T-cell (primary cell): ENCODE results near the gene DEXI. TPM values are rescaled to one million over a fixed set of nuclear protein-coding genes. Genes with fewer than 3 reads are reported as not detected.

Experiments used
- ATAC-seq, 4 experiments: fragments of 200-7000 bp in 3 of 4; fragments of 150-1000 bp in 1 of 4; cut with Tn5 transposase; replicated peaks in 1 of 4; 1 replicate in 3 of 4; 2 replicates in 1 of 4; pipeline ENCODE4 v1.10.0; 2021; ENCODE audit warnings: moderate library complexity in 3 of 4, mild to moderate bottlenecking in 2 of 4, moderate number of reproducible peaks in 1 of 4
- CTCF ChIA-PET, 2 donors: fragments of 300-600 bp; sonication (Branson Sonifier 250); formaldehyde crosslinking; loops; one replicate each; lab custom pipeline; 2022; ENCODE audit warnings: antibody characterized with exemption in 2 of 2; lab: Charles Lee
- POLR2A ChIA-PET, 2 donors: fragments of 300-600 bp; sonication (Branson Sonifier 250); formaldehyde crosslinking; loops; one replicate each; lab custom pipeline; 2022; ENCODE audit warnings: antibody characterized with exemption in 2 of 2; lab: Charles Lee
- DNase-seq, 35 experiments: peaks; one replicate each; pipeline versions ENCODE4 v3.0.0 to v3.0.0-alpha.2; 2013 to 2023
- H3K27ac ChIP-seq: one replicate; pipeline ENCODE4 v1.5.1; 2013; ENCODE audit warnings: low read length
- H3K27me3 ChIP-seq, 2 experiments: replicated peaks in 1 of 2; 1 replicate in 1 of 2; 2 replicates in 1 of 2; pipeline versions ENCODE4 v1.6.1 to v1.7.0; 2013; ENCODE audit warnings: low read length in 1 of 2, mixed read lengths in 1 of 2; ENCODE audit not compliant: control insufficient read depth in 2 of 2, insufficient read depth in 2 of 2; ENCODE audit errors: extremely low read depth in 1 of 2
- H3K36me3 ChIP-seq, 2 donors: 1 replicate in 1 of 2; 2 replicates in 1 of 2; pipeline versions ENCODE4 v1.6.1 to v1.7.0; 2013; ENCODE audit warnings: low read length in 1 of 2; ENCODE audit not compliant: control insufficient read depth in 2 of 2, insufficient read depth in 1 of 2; ENCODE audit errors: extremely low read depth in 1 of 2
- H3K4me1 ChIP-seq, 2 experiments: 1 replicate in 1 of 2; 2 replicates in 1 of 2; pipeline versions ENCODE4 v1.6.1 to v1.7.0; 2013; ENCODE audit warnings: low read length in 2 of 2, mixed read lengths in 1 of 2; ENCODE audit not compliant: insufficient read depth in 2 of 2, control insufficient read depth in 1 of 2; ENCODE audit errors: extremely low read depth in 1 of 2
- H3K4me3 ChIP-seq, 2 donors: 1 replicate in 1 of 2; 2 replicates in 1 of 2; pipeline versions ENCODE4 v1.5.1 to v1.7.0; 2013; ENCODE audit warnings: mild to moderate bottlenecking in 2 of 2, low read length in 1 of 2, moderate library complexity in 1 of 2; ENCODE audit not compliant: control insufficient read depth in 1 of 2; ENCODE audit errors: extremely low read depth in 1 of 2
- H3K9me3 ChIP-seq: 2 replicates; pipeline ENCODE4 v1.7.0; 2013
- H3K27ac Mint-ChIP-seq, 2 donors: one replicate each; pipeline ENCODE4 v1.8.0; 2020 to 2021; ENCODE audit warnings: mild to moderate bottlenecking in 2 of 2, mixed read lengths in 2 of 2
- H3K27me3 Mint-ChIP-seq, 2 donors: one replicate each; pipeline ENCODE4 v1.8.0; 2021 to 2022; ENCODE audit warnings: mixed read lengths in 2 of 2
- H3K36me3 Mint-ChIP-seq: one replicate; pipeline ENCODE4 v1.8.0; 2021; ENCODE audit warnings: mixed read lengths
- H3K4me1 Mint-ChIP-seq, 3 donors: one replicate each; pipeline ENCODE4 v1.8.0; 2020 to 2022; ENCODE audit warnings: mixed read lengths in 3 of 3, mild to moderate bottlenecking in 1 of 3
- H3K4me3 Mint-ChIP-seq, 3 donors: one replicate each; pipeline ENCODE4 v1.8.0; 2020 to 2022; ENCODE audit warnings: mild to moderate bottlenecking in 3 of 3, mixed read lengths in 3 of 3, moderate library complexity in 3 of 3
- H3K9me3 Mint-ChIP-seq, 3 donors: one replicate each; pipeline ENCODE4 v1.8.0; 2020 to 2022; ENCODE audit warnings: mixed read lengths in 3 of 3
- WGBS: methylation state at CpG from one replicate; pipeline ENCODE4 v1.1.5; 2013; ENCODE audit warnings: missing lambda C conversion rate; ENCODE audit not compliant: insufficient coverage; 5-methylcytosine and 5-hydroxymethylcytosine counted together
- total RNA-seq, 35 experiments: library from RNA in 6 of 35; stranded (reverse) in 6 of 35; fragments of 120-200 nt in 1 of 35; gene quantifications; one replicate each; pipeline versions ENCODE4 v1.2.1 to v1.2.4 and lab custom pipeline; 2013 to 2026

The DEXI gene
- total RNA-seq, 5 donors from 2014 or later (not counting 1 experiment from before 2014, with no cell fraction given): 12.2 to 39.8 (median 34.1) TPM

DNA sequence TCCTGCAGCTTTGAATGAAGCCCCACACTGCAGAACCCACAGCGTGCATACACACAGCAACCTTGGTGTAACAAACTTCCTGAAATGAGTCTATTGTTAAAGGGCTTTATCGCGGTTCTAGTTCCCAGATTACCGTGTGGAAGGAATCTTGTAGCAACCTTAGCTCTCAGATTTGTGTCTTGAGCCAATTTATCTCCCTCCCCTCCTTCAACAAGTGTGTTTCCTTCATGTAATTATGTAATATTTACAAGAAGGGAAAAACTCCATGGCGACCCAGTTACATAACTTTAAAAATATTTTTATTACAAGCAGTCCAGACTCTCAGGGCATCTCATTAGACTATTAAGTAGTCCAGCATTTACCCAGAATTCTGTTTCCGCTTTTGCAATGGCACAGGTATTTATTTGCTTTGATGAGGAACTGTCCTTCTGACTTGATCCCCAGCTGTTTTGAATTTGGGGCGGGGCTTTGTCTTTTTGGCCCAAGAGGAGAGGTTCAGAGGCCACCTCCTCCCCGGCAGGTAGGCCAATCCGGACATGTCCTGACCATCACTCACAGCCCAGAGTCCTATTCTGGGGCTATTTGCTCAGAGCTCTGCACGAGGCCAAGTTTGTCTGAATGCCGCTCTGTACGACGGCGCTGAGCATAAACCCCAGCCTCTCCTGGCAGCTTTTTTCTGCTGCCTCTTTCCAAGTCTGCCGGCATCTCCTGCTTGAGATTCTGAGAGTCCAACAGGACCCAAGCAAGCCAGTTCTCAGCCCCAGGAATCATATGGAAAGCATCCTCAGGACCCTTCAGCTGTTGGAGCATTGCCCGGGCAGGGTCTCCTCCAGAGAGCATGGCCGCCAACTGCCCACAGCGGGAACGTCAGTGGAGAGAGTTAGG, 37.7 kb upstream of the DEXI start:
- no peak overlapping the region for H3K4me3 Mint-ChIP-seq
- WGBS: 93% methylated on average over 7 of the region's 19 CpGs

GRCh38 chr16:10978871-10979446, 36.7 kb upstream of the DEXI start:
- no peaks in the 10 kb centered on the region for H3K9me3 ChIP-seq
- H3K36me3 Mint-ChIP-seq: peaks cover 21% of the 10 kb centered on the region
- ChIA-PET POLR2A (no interaction called here), CTCF (no interaction called here)
- no peak overlapping the region for H3K27ac Mint-ChIP-seq
- ATAC-seq (no peak), DNase-seq (no peak)
- no peaks in the 10 kb centered on the region for H3K27me3 ChIP-seq
- peaks cover 7 to 44% of the 10 kb centered on the region in 2 donors for H3K36me3 ChIP-seq
- no peaks in the 10 kb centered on the region for H3K27me3 Mint-ChIP-seq
- H3K4me3 ChIP-seq: no peak overlapping the region
- no peaks in the 10 kb centered on the region for H3K4me1 ChIP-seq
- 100% methylated on average over 4 of the region's 14 CpGs for WGBS
- no peak overlapping the region for H3K27ac ChIP-seq
- H3K9me3 Mint-ChIP-seq: no peaks in the 10 kb centered on the region
- no peak overlapping the region for H3K4me3 Mint-ChIP-seq
- H3K4me1 Mint-ChIP-seq: peaks cover 13 to 21% (median 13%) of the 10 kb centered on the region in 3 donors

More for the DNA sequence above, 37.7 kb upstream of the DEXI start:
- Histone ChIP-seq H3K9me3 (no peaks in the 10 kb centered on the region), H3K27me3 (no peaks in the 10 kb centered on the region), H3K4me1 (no peaks in the 10 kb centered on the region), H3K4me3 (no peak overlapping the region), H3K36me3 (peaks cover 9 to 36% of the 10 kb centered on the region in 2 donors), H3K27ac (no peak overlapping the region)
- DNase-seq: no peak
- peaks cover 22% of the 10 kb centered on the region for H3K36me3 Mint-ChIP-seq
- ATAC-seq: no peak
- POLR2A ChIA-PET: interaction anchor here in 1 of 2 donors (0.6 kb wide), 1 partner anchor 276 kb away, joined by 4 read pairs; the partner anchor contains the start of gene SOCS1
- CTCF ChIA-PET: no interaction called here
- no peaks in the 10 kb centered on the region for H3K9me3 Mint-ChIP-seq
- peaks cover 9 to 24% (median 13%) of the 10 kb centered on the region in 3 donors for H3K4me1 Mint-ChIP-seq
- H3K27ac Mint-ChIP-seq: no peak overlapping the region
- no peaks in the 10 kb centered on the region for H3K27me3 Mint-ChIP-seq

- no peaks in the 10 kb centered on the region for H3K27me3 Mint-ChIP-seq
- CTCF ChIA-PET: no interaction called here
- DNase-seq (no peak), ATAC-seq (no peak)
- Histone ChIP-seq H3K9me3 (no peaks in the 10 kb centered on the region), H3K27me3 (no peaks in the 10 kb centered on the region), H3K27ac (no peak overlapping the region), H3K4me3 (no peak overlapping the region), H3K36me3 (peaks cover 7 to 47% of the 10 kb centered on the region in 2 donors), H3K4me1 (peaks cover 0 to under 1% of the 10 kb centered on the region in 2 experiments)
- H3K4me3 Mint-ChIP-seq: no peak overlapping the region
- WGBS: 100% methylated on average over 4 of the region's 6 CpGs
- peaks cover 22% of the 10 kb centered on the region for H3K36me3 Mint-ChIP-seq
- H3K9me3 Mint-ChIP-seq: no peaks in the 10 kb centered on the region
- H3K4me1 Mint-ChIP-seq: peaks cover 11 to 18% (median 17%) of the 10 kb centered on the region in 3 donors
- H3K27ac Mint-ChIP-seq: no peak overlapping the region
- POLR2A ChIA-PET: interaction anchor here (0.6 to 0.7 kb wide), 2 partner anchors 18 to 268 kb away, joined by 3 read pairs; no protein-coding TSS in a partner anchor
These were observed 35.9 kb upstream of the DEXI start for GRCh38 chr16:10978124-10978523.

GRCh38 chr16:10976634-10977033, 34.4 kb upstream of the DEXI start:
- Mint-ChIP-seq H3K9me3 (no peaks in the 10 kb centered on the region), H3K27ac (no peak overlapping the region), H3K36me3 (peaks cover 26% of the 10 kb centered on the region)

DNA sequence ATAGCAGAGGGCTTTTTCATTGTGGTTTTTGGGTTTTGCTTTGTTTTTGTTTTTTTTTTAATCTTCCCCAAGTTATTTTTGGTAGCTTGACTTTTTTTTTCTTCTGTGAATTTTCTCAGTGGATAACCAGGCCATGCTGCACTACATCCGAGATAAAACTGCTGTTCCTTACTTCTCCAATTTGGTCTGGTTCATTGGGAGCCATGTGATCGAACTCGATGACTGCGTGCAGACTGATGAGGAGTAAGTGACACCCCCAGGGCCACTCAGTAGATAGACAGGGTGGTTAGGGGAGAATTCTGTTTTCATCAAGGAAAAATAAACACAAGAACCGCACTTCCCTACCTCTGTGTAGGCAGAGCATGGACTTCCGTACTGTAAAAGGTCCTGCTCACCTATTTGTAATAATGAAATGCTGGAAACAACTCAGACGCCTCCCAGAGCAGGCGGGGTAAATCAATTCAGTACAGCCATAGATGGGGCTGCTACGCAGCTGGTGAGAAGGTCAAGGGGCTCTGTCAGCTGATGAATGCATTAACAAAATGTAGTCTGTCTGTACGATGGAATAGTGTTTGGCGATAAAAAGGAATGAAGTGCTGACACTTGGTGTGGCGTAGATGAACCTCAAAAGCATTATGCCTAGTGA, 30.7 kb upstream of the DEXI start:
- no peak overlapping the region for H3K27ac Mint-ChIP-seq
- DNase-seq (no peak), ATAC-seq (no peak)
- no peaks in the 10 kb centered on the region for H3K27me3 Mint-ChIP-seq
- CTCF ChIA-PET: interaction anchor here in 1 of 2 donors (0.6 to 1.2 kb wide), 4 partner anchors 18 to 600 kb away, joined by 3 read pairs; partner anchors contain the start of gene SOCS1
- Histone ChIP-seq H3K36me3 (peaks cover 6 to 44% of the 10 kb centered on the region in 2 donors), H3K4me1 (peaks cover 4 to 15% of the 10 kb centered on the region in 2 experiments), H3K9me3 (no peaks in the 10 kb centered on the region), H3K4me3 (no peak overlapping the region), H3K27ac (no peak overlapping the region), H3K27me3 (no peaks in the 10 kb centered on the region)
- H3K36me3 Mint-ChIP-seq: peaks cover 34% of the 10 kb centered on the region
- H3K4me1 Mint-ChIP-seq: peaks cover 24 to 34% (median 26%) of the 10 kb centered on the region in 3 donors
- POLR2A ChIA-PET: no interaction called here
- H3K4me3 Mint-ChIP-seq: no peak overlapping the region
- 87% methylated on average over 7 of the region's 12 CpGs for WGBS
- no peaks in the 10 kb centered on the region for H3K9me3 Mint-ChIP-seq

More at GRCh38 chr16:10976634-10977033, 34.4 kb upstream of the DEXI start:
- H3K27me3 Mint-ChIP-seq: no peaks in the 10 kb centered on the region
- H3K4me1 Mint-ChIP-seq: peaks cover 20 to 30% (median 23%) of the 10 kb centered on the region in 3 donors
- CTCF ChIA-PET: no interaction called here
- Histone ChIP-seq H3K9me3 (no peaks in the 10 kb centered on the region), H3K4me3 (no peak overlapping the region), H3K36me3 (peaks cover 7 to 51% of the 10 kb centered on the region in 2 donors), H3K4me1 (peaks cover 4 to 12% of the 10 kb centered on the region in 2 experiments), H3K27ac (no peak overlapping the region), H3K27me3 (no peaks in the 10 kb centered on the region)
- POLR2A ChIA-PET: no interaction called here
- ATAC-seq (no peak), DNase-seq (no peak)
- WGBS: 80% methylated on average over 1 of the region's 3 CpGs
- H3K4me3 Mint-ChIP-seq: no peak overlapping the region
